Measurements from ENCODE around the gene SMAD5.

Gene SMAD5

GRCh38 chr5:136099870-136100269 lies 32.8 kb upstream of the SMAD5 start:
- DNase-seq (ENCODE audit: low spot score): no peak
- Histone ChIP-seq H3K4me1 (ENCODE audit: insufficient read depth, poor library complexity, severe bottlenecking) (no peaks in the 10 kb centered on the region), H3K4me3 (ENCODE audit: severe bottlenecking) (no peak overlapping the region), H3K9me3 (ENCODE audit: severe bottlenecking) (no peaks in the 10 kb centered on the region), H3K27me3 (ENCODE audit: insufficient read depth, poor library complexity, severe bottlenecking) (no peaks in the 10 kb centered on the region), H3K27ac (ENCODE audit: poor library complexity, severe bottlenecking) (no peak overlapping the region), H3K36me3 (ENCODE audit: low read depth) (no peaks in the 10 kb centered on the region)
- TF ChIP-seq CTCF (IDR thresholded peaks at IDR 0.05; ENCODE audit: poor library complexity, severe bottlenecking): no peak
- ATAC-seq (ENCODE audit: low read depth): no peak

DNA sequence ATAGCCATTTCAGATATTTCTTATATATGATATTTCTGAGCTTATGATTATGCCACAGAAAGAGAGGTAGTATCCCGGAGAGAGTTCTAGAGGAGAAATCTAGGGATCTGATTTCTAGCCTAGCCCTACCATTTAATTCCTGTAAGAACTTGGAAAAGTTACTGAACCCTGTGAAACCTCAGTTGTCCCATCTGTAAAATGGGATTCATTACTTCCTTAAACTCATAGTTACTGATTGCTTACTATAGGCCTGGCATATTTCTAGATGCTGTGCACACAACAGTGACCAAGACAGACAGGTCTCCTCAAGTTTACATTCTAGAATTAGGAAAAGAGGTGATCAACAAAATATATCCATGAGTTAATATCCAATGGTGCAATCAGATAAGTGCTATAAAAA lies 30.8 kb upstream of the SMAD5 start:
- no peaks in the 10 kb centered on the region for H3K4me1 ChIP-seq (ENCODE audit: insufficient read depth, poor library complexity, severe bottlenecking)
- no peak for TF ChIP-seq CTCF (IDR thresholded peaks at IDR 0.05; ENCODE audit: poor library complexity, severe bottlenecking)
- H3K27ac ChIP-seq (ENCODE audit: poor library complexity, severe bottlenecking): no peak overlapping the region
- H3K4me3 ChIP-seq (ENCODE audit: severe bottlenecking): no peak overlapping the region
- H3K9me3 ChIP-seq (ENCODE audit: severe bottlenecking): no peaks in the 10 kb centered on the region
- ATAC-seq (ENCODE audit: low read depth) (no peak), DNase-seq (ENCODE audit: low spot score) (no peak)
- H3K36me3 ChIP-seq (ENCODE audit: low read depth): no peaks in the 10 kb centered on the region
- no peaks in the 10 kb centered on the region for H3K27me3 ChIP-seq (ENCODE audit: insufficient read depth, poor library complexity, severe bottlenecking)

GRCh38 chr5:136103118-136103517 lies 29.5 kb upstream of the SMAD5 start:
- no peak overlapping the region for H3K27ac ChIP-seq (ENCODE audit: poor library complexity, severe bottlenecking)
- H3K9me3 ChIP-seq (ENCODE audit: severe bottlenecking): no peaks in the 10 kb centered on the region
- DNase-seq (ENCODE audit: low spot score) (no peak), ATAC-seq (ENCODE audit: low read depth) (no peak)
- peaks cover 3% of the 10 kb centered on the region for H3K4me1 ChIP-seq (ENCODE audit: insufficient read depth, poor library complexity, severe bottlenecking)
- no peaks in the 10 kb centered on the region for H3K27me3 ChIP-seq (ENCODE audit: insufficient read depth, poor library complexity, severe bottlenecking)
- H3K36me3 ChIP-seq (ENCODE audit: low read depth): no peaks in the 10 kb centered on the region
- H3K4me3 ChIP-seq (ENCODE audit: severe bottlenecking): no peak overlapping the region
- no peak for TF ChIP-seq CTCF (IDR thresholded peaks at IDR 0.05; ENCODE audit: poor library complexity, severe bottlenecking)

- DNase-seq (ENCODE audit: low spot score) (no peak), ATAC-seq (ENCODE audit: low read depth) (no peak)
- Histone ChIP-seq H3K4me1 (ENCODE audit: insufficient read depth, poor library complexity, severe bottlenecking) (peaks cover 10% of the 10 kb centered on the region), H3K27me3 (ENCODE audit: insufficient read depth, poor library complexity, severe bottlenecking) (no peaks in the 10 kb centered on the region), H3K27ac (ENCODE audit: poor library complexity, severe bottlenecking) (no peak overlapping the region), H3K4me3 (ENCODE audit: severe bottlenecking) (no peak overlapping the region), H3K9me3 (ENCODE audit: severe bottlenecking) (no peaks in the 10 kb centered on the region), H3K36me3 (ENCODE audit: low read depth) (no peaks in the 10 kb centered on the region)
- TF ChIP-seq CTCF (IDR thresholded peaks at IDR 0.05; ENCODE audit: poor library complexity, severe bottlenecking): no peak
Observed at GRCh38 chr5:136104306-136104965, 28.2 kb upstream of the SMAD5 start.

GRCh38 chr5:136106351-136107031 lies 26.2 kb upstream of the SMAD5 start:
- Histone ChIP-seq H3K4me1 (ENCODE audit: insufficient read depth, poor library complexity, severe bottlenecking) (peaks cover 10% of the 10 kb centered on the region), H3K9me3 (ENCODE audit: severe bottlenecking) (no peaks in the 10 kb centered on the region), H3K27ac (ENCODE audit: poor library complexity, severe bottlenecking) (no peak overlapping the region), H3K4me3 (ENCODE audit: severe bottlenecking) (no peak overlapping the region), H3K36me3 (ENCODE audit: low read depth) (no peaks in the 10 kb centered on the region), H3K27me3 (ENCODE audit: insufficient read depth, poor library complexity, severe bottlenecking) (no peaks in the 10 kb centered on the region)
- no peak for TF ChIP-seq CTCF (IDR thresholded peaks at IDR 0.05; ENCODE audit: poor library complexity, severe bottlenecking)
- ATAC-seq (ENCODE audit: low read depth) (no peak), DNase-seq (ENCODE audit: low spot score) (no peak)

Measured in RWPE2 (cell line).